Activated T-helper 9 cell treated with anti-CD3 and anti-CD28 coated beads, Interleukin-2, amount 50 U/mL, for 16 hours (primary cell): ENCODE data around the gene SPIRE2.
A peak's percentile ranks its signal among the peaks of the same experiment; 100 is the strongest.
"Not testable (repeated sequence)": the region's sequence is repeated elsewhere in the genome, so short reads cannot be mapped to it uniquely, and the experiment has no call there.

ENCODE experiments used
- DNase-seq: peaks from one replicate; pipeline ENCODE4 v3.0.0-alpha.2; 2020; ENCODE audit warnings: low read depth

The SPIRE2 gene

DNA sequence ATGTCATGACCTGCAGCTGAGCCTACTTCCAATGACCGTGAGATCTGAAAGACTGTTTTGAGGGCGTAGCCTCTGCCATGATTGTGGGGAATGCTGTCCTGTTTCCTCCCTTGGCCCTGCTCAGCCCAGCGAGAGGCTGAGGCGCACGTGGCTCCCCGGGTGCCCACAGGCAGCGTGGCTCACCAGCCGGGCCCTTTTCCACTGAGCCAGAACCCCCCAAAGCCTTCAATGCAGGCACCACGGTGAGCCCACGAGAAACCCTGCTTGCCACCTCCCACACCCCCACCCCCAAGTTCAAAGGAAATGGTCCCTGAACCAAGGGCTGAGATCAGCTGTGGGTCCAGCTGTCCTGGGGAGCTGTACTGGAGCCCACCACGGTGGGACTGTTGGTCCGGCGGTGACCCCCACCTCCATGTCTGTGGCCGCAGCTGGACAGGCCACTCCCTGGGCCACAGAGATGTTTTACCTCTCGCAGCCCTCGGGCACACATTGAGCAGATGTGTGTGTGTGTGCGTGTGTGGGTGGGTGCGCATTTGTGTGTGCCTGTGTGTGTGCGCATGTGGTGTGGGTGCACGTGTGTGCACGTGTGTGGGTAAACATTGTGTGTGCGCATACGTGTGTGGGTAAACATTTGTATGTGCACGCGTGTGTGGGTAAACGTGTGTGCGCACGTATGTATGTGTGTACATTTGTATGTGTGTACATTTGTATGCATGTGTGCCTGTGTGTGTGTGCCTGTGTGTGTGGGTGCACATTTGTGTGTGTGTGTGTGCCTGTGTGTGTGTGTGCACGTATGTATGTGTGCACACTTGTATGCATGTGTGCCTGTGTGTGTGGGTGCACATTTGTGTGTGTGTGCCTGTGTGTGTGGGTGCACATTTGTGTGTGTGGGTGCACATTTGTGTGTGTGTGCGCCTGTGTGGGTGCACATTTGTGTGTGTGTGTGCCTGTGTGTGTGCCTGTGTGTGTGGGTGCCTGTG, 85.4 kb downstream of the SPIRE2 start:
- no peak for DNase-seq

- DNase-seq, result not testable (repeated sequence)
Measured at GRCh38 chr16:89914642-89915285, 86.5 kb downstream of the SPIRE2 start.

GRCh38 chr16:89915303-89916232, 87.3 kb downstream of the SPIRE2 start:
- DNase-seq, result no peak

DNA sequence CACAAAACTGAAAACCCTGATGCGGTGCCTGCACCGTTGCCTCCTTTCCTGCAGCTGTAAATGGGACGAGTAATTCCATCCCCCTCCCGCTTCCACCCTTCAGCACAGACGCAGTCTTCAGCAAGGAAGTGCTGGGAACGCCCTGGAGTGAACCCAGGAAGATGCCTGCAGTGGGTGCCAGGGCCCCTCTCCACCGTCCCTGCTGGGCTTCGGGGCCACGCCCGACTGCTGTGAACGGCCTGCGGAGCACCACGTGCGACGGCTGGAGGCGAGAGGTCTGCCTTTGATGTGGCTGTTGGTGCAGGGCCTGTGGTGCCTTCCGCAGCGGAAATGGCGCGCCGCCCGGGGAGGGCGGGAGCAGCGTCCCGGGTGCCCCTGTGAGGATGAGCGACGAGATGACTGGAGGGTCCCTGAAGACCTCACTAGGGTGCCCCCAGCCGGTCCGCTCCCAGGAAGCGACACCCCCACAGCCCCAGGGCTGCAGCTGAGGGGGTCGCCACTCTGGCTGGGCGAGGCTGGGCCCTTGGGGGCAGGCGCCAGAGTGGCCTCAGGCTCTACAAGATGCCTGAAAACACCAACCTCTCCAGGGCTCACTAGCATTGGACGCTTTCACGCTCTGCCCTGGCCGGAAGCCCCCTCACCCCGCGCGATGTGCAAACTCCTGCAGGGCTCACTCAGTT, 89.6 kb downstream of the SPIRE2 start:
- DNase-seq, result peak; percentile 56

GRCh38 chr16:89918453-89919347, 90.4 kb downstream of the SPIRE2 start, which contains the start of gene MC1R:
MC1R (plus strand) TSS chr16:89918862; CDS start chr16:89919259, 397 bp downstream.
- DNase-seq, result no peak

GRCh38 chr16:89919535-89920406, 91.5 kb downstream of the SPIRE2 start:
- DNase-seq, result no peak

DNA sequence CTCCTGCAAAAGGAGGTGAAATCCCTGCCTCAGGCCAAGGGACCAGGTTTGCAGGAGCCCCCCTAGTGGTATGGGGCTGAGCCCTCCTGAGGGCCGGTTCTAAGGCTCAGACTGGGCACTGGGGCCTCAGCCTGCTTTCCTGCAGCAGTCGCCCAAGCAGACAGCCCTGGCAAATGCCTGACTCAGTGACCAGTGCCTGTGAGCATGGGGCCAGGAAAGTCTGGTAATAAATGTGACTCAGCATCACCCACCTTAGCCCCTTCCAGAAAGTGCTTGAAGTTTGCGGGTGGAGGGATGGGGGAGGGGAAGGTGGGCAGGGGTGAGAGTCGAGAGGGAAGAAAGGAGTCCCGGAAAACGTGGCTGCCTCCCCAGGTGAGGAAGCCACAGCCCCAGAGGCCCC, 92.4 kb downstream of the SPIRE2 start:
- no peak for DNase-seq
